IMR-90 (cell line): ENCODE data around the gene PRKACG.
"Not testable (repeated sequence)": the region's sequence is repeated elsewhere in the genome, so short reads cannot be mapped to it uniquely, and the experiment has no call there.

ENCODE experiments used
- CTCF ChIP-seq: conservative IDR thresholded peaks from 2 replicates; pipeline ENCODE4 v1.5.1; 2012; ENCODE audit warnings: mild to moderate bottlenecking, low read depth, low read length, improper control_type of control experiment
- FOS ChIP-seq: fragments of 150-350 bp; IDR thresholded peaks from 2 replicates; pipeline ENCODE4 v1.6.1; 2016; ENCODE audit warnings: low read depth, low read length
- POLR2A ChIP-seq: IDR thresholded peaks from 2 replicates; pipeline ENCODE4 v1.6.1; 2012; ENCODE audit warnings: mild to moderate bottlenecking, low read depth, low read length
- RAD21 ChIP-seq: IDR thresholded peaks from 2 replicates; pipeline ENCODE4 v1.6.1; 2012; ENCODE audit warnings: low read length, improper control_type of control experiment
- RFX5 ChIP-seq: IDR thresholded peaks from 2 replicates; pipeline ENCODE4 v1.8.0; 2012; ENCODE audit warnings: low read depth, mild to moderate bottlenecking, low read length, moderate library complexity

GRCh38 chr9:68986949-68987348 is 27.0 kb downstream of the PRKACG start:
- not testable (repeated sequence) for TF ChIP-seq POLR2A, RFX5, CTCF, RAD21, FOS
